ENCODE data around the gene TTF2. TPM values are rescaled to one million over a fixed set of nuclear protein-coding genes. Genes with fewer than 3 reads are reported as not detected.

Gene TTF2
- 28.3 and 47.5 TPM in 2 replicates for total RNA-seq (ENCODE audit: low replicate concordance)
- long read RNA-seq, full-length matches to known transcripts, result 1 of 24 reads
- long read RNA-seq, partial matches to known transcripts, result 19 of 24 reads
- long read RNA-seq, other reads (novel, unspliced or antisense), result 4 of 24 reads

- no peak within 1 kb of the TSS for H3K27ac Mint-ChIP-seq
- peaks cover 5% of the 10 kb centered on the region for H3K36me3 Mint-ChIP-seq
- TF ChIP-seq CTCF (conservative IDR thresholded peaks at IDR 0.05), result peak; percentile 45
- peak; percentile 94 for DNase-seq (ENCODE audit: extremely low spot score, unreplicated experiment)
- H3K4me1 Mint-ChIP-seq (ENCODE audit: unreplicated experiment), result peaks cover 18% of the 10 kb centered on the region
- no peaks in the 10 kb centered on the region for H3K27me3 Mint-ChIP-seq
- H3K4me3 Mint-ChIP-seq, result no peak within 1 kb of the TSS
- no peaks in the 10 kb centered on the region for H3K9me3 Mint-ChIP-seq
Observed at GRCh38 chr1:117059678-117060440, at the start of gene TTF2. Gene TTF2 (plus strand): TSS chr1:117060326. CDS start chr1:117060347, 21 bp downstream.

- peaks cover 16% of the 10 kb centered on the region for H3K4me1 Mint-ChIP-seq (ENCODE audit: unreplicated experiment)
- TF ChIP-seq CTCF (conservative IDR thresholded peaks at IDR 0.05), result no peak
- no peaks in the 10 kb centered on the region for H3K9me3 Mint-ChIP-seq
- no peak overlapping the region for H3K27ac Mint-ChIP-seq
- no peaks in the 10 kb centered on the region for H3K36me3 Mint-ChIP-seq
- H3K27me3 Mint-ChIP-seq, result no peaks in the 10 kb centered on the region
- H3K4me3 Mint-ChIP-seq, result no peak overlapping the region
- DNase-seq (ENCODE audit: extremely low spot score, unreplicated experiment), result no peak
Observed at GRCh38 chr1:117011334-117011733, 48.8 kb upstream of the TTF2 start.

- H3K27ac Mint-ChIP-seq, result peak overlapping the region; percentile 27
- peak overlapping the region; percentile 27 for H3K4me3 Mint-ChIP-seq
- no peaks in the 10 kb centered on the region for H3K27me3 Mint-ChIP-seq
- no peak for TF ChIP-seq CTCF (conservative IDR thresholded peaks at IDR 0.05)
- no peaks in the 10 kb centered on the region for H3K9me3 Mint-ChIP-seq
- H3K4me1 Mint-ChIP-seq (ENCODE audit: unreplicated experiment), result peaks cover 16% of the 10 kb centered on the region
- no peak for DNase-seq (ENCODE audit: extremely low spot score, unreplicated experiment)
- H3K36me3 Mint-ChIP-seq, result no peaks in the 10 kb centered on the region
Observed at GRCh38 chr1:117013309-117013858, 46.7 kb upstream of the TTF2 start.

GRCh38 chr1:117014209-117014608 is 45.9 kb upstream of the TTF2 start:
- no peak for TF ChIP-seq CTCF (conservative IDR thresholded peaks at IDR 0.05)
- Mint-ChIP-seq H3K4me1 (ENCODE audit: unreplicated experiment) (peaks cover 11% of the 10 kb centered on the region), H3K36me3 (no peaks in the 10 kb centered on the region), H3K9me3 (no peaks in the 10 kb centered on the region), H3K27ac (no peak overlapping the region), H3K4me3 (no peak overlapping the region), H3K27me3 (no peaks in the 10 kb centered on the region)
- no peak for DNase-seq (ENCODE audit: extremely low spot score, unreplicated experiment)

GRCh38 chr1:117015724-117016123 is 44.4 kb upstream of the TTF2 start:
- peaks cover 8% of the 10 kb centered on the region for H3K4me1 Mint-ChIP-seq (ENCODE audit: unreplicated experiment)
- TF ChIP-seq CTCF (conservative IDR thresholded peaks at IDR 0.05), result no peak
- DNase-seq (ENCODE audit: extremely low spot score, unreplicated experiment), result no peak
- H3K27me3 Mint-ChIP-seq, result no peaks in the 10 kb centered on the region
- no peak overlapping the region for H3K4me3 Mint-ChIP-seq
- H3K36me3 Mint-ChIP-seq, result peaks cover 8% of the 10 kb centered on the region
- peak overlapping the region; percentile 43 for H3K27ac Mint-ChIP-seq
- no peaks in the 10 kb centered on the region for H3K9me3 Mint-ChIP-seq

All from type B pancreatic cell (in vitro differentiated cells).